Thyroid gland (tissue), 4 donors: ENCODE results near the gene RANBP10. TPM values are rescaled to one million over a fixed set of nuclear protein-coding genes. Genes with fewer than 3 reads are reported as not detected.

ENCODE experiments used
- DNase-seq, 2 donors: peaks; one replicate each; pipeline ENCODE4 v3.0.0-alpha.2; 2019
- H3K27ac ChIP-seq, 3 donors: fragments of 200-600 bp; sonication (generic); 1 replicate in 2 of 3; 2 replicates in 1 of 3; pipeline ENCODE4 v1.5.1; 2016 to 2019; ENCODE audit warnings: mild to moderate bottlenecking in 1 of 3, moderate library complexity in 1 of 3
- H3K27me3 ChIP-seq: fragments of 200-600 bp; sonication (generic); one replicate; pipeline ENCODE4 v1.5.1; 2019
- H3K36me3 ChIP-seq, 2 donors: fragments of 200-600 bp; sonication (generic); one replicate each; pipeline ENCODE4 v1.5.1; 2016 to 2019
- H3K4me1 ChIP-seq, 2 donors: fragments of 200-600 bp; sonication (generic); one replicate each; pipeline ENCODE4 v1.5.1; 2017 to 2019
- H3K4me3 ChIP-seq, 3 donors: fragments of 200-600 bp; sonication (generic); replicated peaks in 1 of 3; 1 replicate in 2 of 3; 2 replicates in 1 of 3; pipeline ENCODE4 v1.5.1; 2016; ENCODE audit warnings: mild to moderate bottlenecking in 1 of 3
- H3K9me3 ChIP-seq: fragments of 200-600 bp; sonication (generic); one replicate; pipeline ENCODE4 v1.5.1; 2017
- CTCF ChIP-seq, 6 experiments: fragments of 200-600 bp in 3 of 6; fragments of 450-650 bp in 3 of 6; sonication (generic) in 3 of 6; IDR thresholded peaks; one replicate each; pipeline ENCODE4 v1.5.1; 2016 to 2019; ENCODE audit warnings: antibody characterized with exemption in 6 of 6, mild to moderate bottlenecking in 2 of 6, inconsistent platforms in 1 of 6, moderate library complexity in 1 of 6
- POLR2A ChIP-seq, 2 donors: fragments of 450-650 bp; IDR thresholded peaks; one replicate each; pipeline ENCODE4 v1.6.1; 2017; ENCODE audit warnings: antibody characterized with exemption in 2 of 2, mild to moderate bottlenecking in 2 of 2, moderate library complexity in 1 of 2
- WGBS, 2 donors: methylation state at CpG; one replicate each; pipeline ENCODE4 v1.1.5; 2017; 5-methylcytosine and 5-hydroxymethylcytosine counted together
- intact Hi-C: fragments of 100-400 bp; cut with DNase I; formaldehyde crosslinking; loops from one replicate; pipeline ENCODE4 v1.15.1; 2023
- total RNA-seq, 4 donors: library from RNA; depleted of rRNA; stranded (reverse); fragments of >200 nt; gene quantifications; one replicate each; pipeline ENCODE4 v1.2.3, GENCODE V29; 2016

RANBP10 gene
- total RNA-seq, 4 donors from 2014 or later = 9.2 to 13.0 (median 11.0) TPM

- no peak for TF ChIP-seq CTCF (IDR thresholded peaks at IDR 0.05)
- no peak for TF ChIP-seq POLR2A (IDR thresholded peaks at IDR 0.05)
- no peak overlapping the region for H3K4me3 ChIP-seq
- DNase-seq = no peak
- no peaks in the 10 kb centered on the region for H3K36me3 ChIP-seq
- no peaks in the 10 kb centered on the region for H3K9me3 ChIP-seq
- 93 to 95% methylated on average over 5 of the region's 5 CpGs for WGBS, 2 donors
- H3K27me3 ChIP-seq = no peaks in the 10 kb centered on the region
- H3K27ac ChIP-seq = no peak overlapping the region
- intact Hi-C loops = no loop called here
- H3K4me1 ChIP-seq = peaks cover 0 to 9% of the 10 kb centered on the region in 2 donors
These were observed 10.2 kb downstream of the RANBP10 start for GRCh38 chr16:67796099-67796718.

- H3K27me3 ChIP-seq = no peaks in the 10 kb centered on the region
These were observed 16.3 kb downstream of the RANBP10 start for GRCh38 chr16:67790071-67790470.

GRCh38 chr16:67786491-67786890 is 19.9 kb downstream of the RANBP10 start:
- intact Hi-C loops = no loop called here
- DNase-seq = no peak
- Histone ChIP-seq H3K27me3 (no peaks in the 10 kb centered on the region), H3K27ac (no peak overlapping the region), H3K4me1 (peaks cover 8 to 17% of the 10 kb centered on the region in 2 donors), H3K9me3 (no peaks in the 10 kb centered on the region), H3K4me3 (no peak overlapping the region), H3K36me3 (no peaks in the 10 kb centered on the region)
- WGBS, 2 donors = 85 to 91% methylated on average over 5 of the region's 5 CpGs
- TF ChIP-seq POLR2A (IDR thresholded peaks at IDR 0.05) (no peak), CTCF (IDR thresholded peaks at IDR 0.05) (no peak)

More at GRCh38 chr16:67790071-67790470, 16.3 kb downstream of the RANBP10 start:
- no peak for TF ChIP-seq CTCF (IDR thresholded peaks at IDR 0.05)
- TF ChIP-seq POLR2A (IDR thresholded peaks at IDR 0.05) = no peak
- no peak for DNase-seq
- Histone ChIP-seq H3K27ac (no peak overlapping the region), H3K9me3 (no peaks in the 10 kb centered on the region), H3K4me1 (no peaks in the 10 kb centered on the region), H3K4me3 (no peak overlapping the region), H3K36me3 (no peaks in the 10 kb centered on the region)
- intact Hi-C loops = no loop called here

GRCh38 chr16:67783353-67783725 is 23.0 kb downstream of the RANBP10 start:
- Histone ChIP-seq H3K27me3 (no peaks in the 10 kb centered on the region), H3K4me3 (no peak overlapping the region), H3K9me3 (no peaks in the 10 kb centered on the region), H3K27ac (no peak overlapping the region), H3K36me3 (no peaks in the 10 kb centered on the region), H3K4me1 (peaks cover 8 to 24% of the 10 kb centered on the region in 2 donors)
- TF ChIP-seq CTCF (IDR thresholded peaks at IDR 0.05) = no peak
- TF ChIP-seq POLR2A (IDR thresholded peaks at IDR 0.05) = no peak
- no peak for DNase-seq
- intact Hi-C loops = no loop called here

GRCh38 chr16:67782567-67783352 is 23.6 kb downstream of the RANBP10 start:
- Histone ChIP-seq H3K36me3 (no peaks in the 10 kb centered on the region), H3K27me3 (no peaks in the 10 kb centered on the region), H3K27ac (no peak overlapping the region), H3K4me3 (no peak overlapping the region), H3K9me3 (no peaks in the 10 kb centered on the region), H3K4me1 (peaks cover 8 to 24% of the 10 kb centered on the region in 2 donors)
- 29 to 48% methylated on average over 12 of the region's 12 CpGs for WGBS, 2 donors
- TF ChIP-seq CTCF (IDR thresholded peaks at IDR 0.05) (no peak), POLR2A (IDR thresholded peaks at IDR 0.05) (no peak)
- intact Hi-C loops = no loop called here
- peak; percentile 37 to 42 for DNase-seq
